GM12891 (cell line): ENCODE results near the gene PGBD5.

Source experiments
- PAX5 ChIP-seq: IDR thresholded peaks from 2 replicates; pipeline ENCODE4 v1.6.1; 2011; ENCODE audit warnings: low read length, moderate library complexity, mild to moderate bottlenecking; ENCODE audit not compliant: insufficient read depth, severe bottlenecking
- POLR2A ChIP-seq: IDR thresholded peaks from 2 replicates; pipeline ENCODE4 v1.6.1; 2011; ENCODE audit warnings: low read depth, low read length, control low read depth
- TAF1 ChIP-seq: IDR thresholded peaks from 2 replicates; pipeline ENCODE4 v1.6.1; 2011; ENCODE audit warnings: low read depth, low read length, control low read depth

- TF ChIP-seq PAX5 (no peak), POLR2A (no peak), TAF1 (no peak)
These were observed 22.7 kb downstream of the PGBD5 start for GRCh38 chr1:230403442-230403841.
